Skeletal muscle satellite cell (primary cell): Measurements from ENCODE around the gene ALDH1B1. TPM values are rescaled to one million over a fixed set of nuclear protein-coding genes. Genes with fewer than 3 reads are reported as not detected.

Experiments used
- H3K27me3 ChIP-seq: 2 replicates; pipeline ENCODE4 v1.7.0; 2013; ENCODE audit warnings: low read length; ENCODE audit not compliant: control insufficient read depth, insufficient read depth
- H3K36me3 ChIP-seq: 2 replicates; pipeline ENCODE4 v1.7.0; 2013; ENCODE audit warnings: mild to moderate bottlenecking, control low read depth, low read length; ENCODE audit not compliant: insufficient read depth
- H3K4me1 ChIP-seq: 2 replicates; pipeline ENCODE4 v1.7.0; 2013; ENCODE audit warnings: low read length; ENCODE audit not compliant: control insufficient read depth, insufficient read depth
- H3K4me2 ChIP-seq: 2 replicates; pipeline ENCODE4 v1.7.0; 2013; ENCODE audit warnings: mild to moderate bottlenecking, low read length
- H3K4me3 ChIP-seq: 2 replicates; pipeline ENCODE4 v1.7.0; 2013; ENCODE audit warnings: low read length
- H3K9ac ChIP-seq: 2 replicates; pipeline ENCODE4 v1.7.0; 2013; ENCODE audit warnings: mild to moderate bottlenecking, low read depth, low read length, moderate library complexity
- H3K9me3 ChIP-seq: replicated peaks from 2 replicates; pipeline ENCODE4 v1.7.0; 2013; ENCODE audit warnings: mild to moderate bottlenecking, control low read depth, low read length
- total RNA-seq: library from RNA; depleted of rRNA; stranded (reverse); fragments of >200 nt; gene quantifications from 2 replicates; pipeline ENCODE4 v1.2.3, GENCODE V29; 2012; rRNA removed

ALDH1B1 gene
- total RNA-seq = 38.8 and 40.6 TPM in 2 replicates

DNA sequence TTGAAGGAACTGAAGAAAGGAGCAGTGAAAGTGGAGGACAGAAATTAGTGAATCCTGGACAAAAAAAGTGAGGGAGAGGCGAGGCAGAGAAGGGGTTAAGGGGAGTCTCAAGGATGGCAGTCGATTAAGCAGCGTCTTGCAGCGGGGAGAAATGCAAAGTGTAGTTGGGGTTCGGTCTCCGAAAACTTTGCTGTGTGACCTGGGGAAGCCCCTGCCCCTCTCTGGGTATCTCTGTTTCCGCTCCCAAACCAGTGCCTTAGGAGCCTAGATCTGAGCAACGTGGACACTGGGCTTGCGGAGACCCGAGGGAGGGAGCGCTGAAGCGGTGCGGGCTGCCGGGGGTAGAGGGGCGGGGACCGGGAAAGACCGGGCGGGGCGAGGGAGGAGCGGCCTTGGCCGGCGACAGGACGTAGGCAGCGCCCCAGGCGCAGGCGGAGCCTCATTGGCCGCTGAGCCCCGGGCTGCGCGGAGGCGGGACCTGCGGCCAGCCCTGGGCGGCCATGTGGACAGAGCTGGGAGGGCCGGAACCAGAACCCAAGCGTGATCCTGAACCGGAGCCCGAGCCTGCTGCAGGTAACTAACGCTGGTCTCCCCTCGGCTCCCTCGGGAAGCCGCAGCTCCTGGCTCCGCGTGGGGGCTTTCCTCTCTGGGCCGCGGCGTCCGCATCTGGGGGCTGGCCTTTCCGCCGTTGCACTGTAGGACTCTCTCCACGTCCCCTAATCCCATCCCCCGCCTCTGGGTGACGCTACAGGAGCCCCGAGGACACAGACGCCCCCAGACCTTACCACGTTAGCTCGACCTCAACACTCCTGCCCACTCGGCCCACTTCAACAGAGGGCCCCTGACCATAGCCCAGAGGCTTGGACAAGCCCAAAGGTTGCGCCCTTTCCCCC is at the start of gene ALDH1B1:
ALDH1B1 (plus strand) TSS at position 468 of the 893 bp plus-strand sequence. CDS start 3,047 bp downstream, outside the sequence.
- peak within 1 kb of the TSS; percentile 88 for H3K4me2 ChIP-seq
- H3K9me3 ChIP-seq = no peaks in the 10 kb centered on the region
- peak within 1 kb of the TSS; percentile 91 for H3K4me3 ChIP-seq
- H3K27me3 ChIP-seq = no peaks in the 10 kb centered on the region
- peak within 1 kb of the TSS; percentile 84 for H3K9ac ChIP-seq
- H3K4me1 ChIP-seq = peaks cover 26% of the 10 kb centered on the region
- H3K36me3 ChIP-seq = peaks cover 18% of the 10 kb centered on the region

- H3K9ac ChIP-seq = no peak overlapping the region
- no peak overlapping the region for H3K4me3 ChIP-seq
- H3K9me3 ChIP-seq = no peaks in the 10 kb centered on the region
- no peak overlapping the region for H3K4me2 ChIP-seq
- peaks cover 61% of the 10 kb centered on the region for H3K27me3 ChIP-seq
- peaks cover 4% of the 10 kb centered on the region for H3K4me1 ChIP-seq
- H3K36me3 ChIP-seq = no peaks in the 10 kb centered on the region
These were observed 49.5 kb upstream of the ALDH1B1 start for GRCh38 chr9:38343037-38343436.

GRCh38 chr9:38343552-38343951 is 49.0 kb upstream of the ALDH1B1 start:
- H3K4me1 ChIP-seq = peaks cover 4% of the 10 kb centered on the region
- H3K36me3 ChIP-seq = no peaks in the 10 kb centered on the region
- H3K9me3 ChIP-seq = no peaks in the 10 kb centered on the region
- H3K27me3 ChIP-seq = peaks cover 58% of the 10 kb centered on the region
- H3K4me3 ChIP-seq = no peak overlapping the region
- no peak overlapping the region for H3K4me2 ChIP-seq
- no peak overlapping the region for H3K9ac ChIP-seq

GRCh38 chr9:38344566-38345324 is 47.8 kb upstream of the ALDH1B1 start:
- no peak overlapping the region for H3K9ac ChIP-seq
- no peak overlapping the region for H3K4me2 ChIP-seq
- no peaks in the 10 kb centered on the region for H3K36me3 ChIP-seq
- H3K4me1 ChIP-seq = no peaks in the 10 kb centered on the region
- peaks cover 64% of the 10 kb centered on the region for H3K27me3 ChIP-seq
- no peak overlapping the region for H3K4me3 ChIP-seq
- no peaks in the 10 kb centered on the region for H3K9me3 ChIP-seq

DNA sequence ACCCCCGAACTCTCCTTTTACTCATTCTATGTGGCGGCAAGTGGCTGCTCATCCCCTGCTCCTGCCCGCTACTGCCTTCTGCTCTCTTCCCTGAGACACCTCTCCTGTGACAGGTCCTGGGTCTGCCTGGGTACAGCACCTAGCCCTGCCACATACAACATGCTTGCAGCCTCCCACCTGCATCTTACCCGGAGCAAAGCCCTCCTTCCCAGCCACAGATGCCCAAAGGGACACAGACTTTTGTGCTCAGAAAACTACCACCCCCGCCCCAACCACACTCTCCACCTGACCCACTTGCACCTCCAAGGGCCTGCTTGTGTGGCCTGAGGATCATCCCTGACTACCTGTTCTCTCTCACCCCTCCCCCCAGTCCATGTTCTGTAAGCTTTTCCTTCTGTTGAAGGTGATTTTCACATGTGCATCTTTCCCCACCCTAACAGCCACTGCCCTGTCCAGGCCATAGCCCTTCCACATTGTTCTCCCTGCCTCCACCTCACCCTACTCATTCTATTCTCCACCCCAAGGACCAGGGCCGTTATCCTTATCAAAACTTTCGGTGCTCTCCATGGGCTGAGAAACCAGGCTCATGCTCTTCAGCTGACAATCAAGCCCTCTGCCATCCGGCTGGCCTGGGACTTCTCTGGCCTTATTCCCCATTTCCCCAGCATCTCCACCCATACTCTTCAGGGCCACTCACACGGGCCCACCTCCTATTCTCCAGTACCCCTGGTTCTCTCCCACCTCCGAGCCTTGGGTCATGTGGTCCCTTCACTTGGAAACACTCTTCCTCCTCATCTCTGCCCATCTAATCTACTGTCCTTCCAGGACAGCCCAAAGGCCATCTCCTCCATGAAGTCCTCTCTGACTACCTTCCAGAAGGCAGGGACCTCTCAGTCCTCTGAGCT is 46.4 kb upstream of the ALDH1B1 start:
- Histone ChIP-seq H3K9me3 (no peaks in the 10 kb centered on the region), H3K4me3 (no peak overlapping the region), H3K36me3 (no peaks in the 10 kb centered on the region), H3K27me3 (peaks cover 65% of the 10 kb centered on the region), H3K9ac (no peak overlapping the region), H3K4me1 (no peaks in the 10 kb centered on the region), H3K4me2 (no peak overlapping the region)

DNA sequence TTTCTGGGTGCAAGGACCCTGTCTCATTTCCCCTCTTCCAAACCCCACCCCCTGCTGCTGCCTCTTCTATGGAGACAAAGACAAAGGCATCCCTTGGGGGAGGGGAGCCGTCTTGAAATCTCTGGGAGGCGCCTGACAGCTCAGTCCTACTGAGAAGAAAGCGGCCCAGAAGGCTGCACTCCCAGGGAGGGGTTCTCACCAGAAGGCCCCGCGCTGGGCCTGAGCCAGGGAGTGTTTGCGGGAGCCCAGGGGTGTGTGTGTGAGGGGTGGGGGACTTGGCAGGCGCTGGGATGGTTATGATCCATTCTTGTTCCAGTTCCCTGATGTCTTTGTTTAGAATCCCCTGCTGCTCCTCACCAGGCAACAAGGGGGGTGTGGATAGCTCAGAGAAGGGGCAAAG is 45.7 kb upstream of the ALDH1B1 start:
- Histone ChIP-seq H3K36me3 (no peaks in the 10 kb centered on the region), H3K9ac (no peak overlapping the region), H3K27me3 (peaks cover 62% of the 10 kb centered on the region), H3K4me3 (no peak overlapping the region), H3K9me3 (no peaks in the 10 kb centered on the region), H3K4me2 (no peak overlapping the region), H3K4me1 (no peaks in the 10 kb centered on the region)

DNA sequence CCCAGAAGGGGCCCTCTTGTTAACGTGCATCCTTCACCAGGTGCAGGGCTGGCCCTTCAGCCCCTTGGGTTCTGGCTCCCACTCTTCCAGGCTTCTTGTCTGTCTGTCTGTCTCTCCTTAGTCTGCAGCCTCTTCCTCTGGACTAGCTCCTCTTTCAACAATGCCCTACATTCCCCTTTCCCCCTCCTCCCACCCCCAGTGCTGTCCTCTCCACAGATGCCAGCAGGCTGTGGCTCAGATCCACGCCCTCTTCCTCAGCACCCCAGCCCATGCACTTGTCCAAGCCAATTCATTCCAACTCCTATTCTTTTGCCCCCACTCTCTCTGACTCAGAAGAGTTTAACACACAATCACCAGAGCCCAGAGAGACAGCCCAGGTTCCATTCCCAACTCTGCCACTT is 45.2 kb upstream of the ALDH1B1 start:
- H3K4me1 ChIP-seq = no peaks in the 10 kb centered on the region
- H3K36me3 ChIP-seq = no peaks in the 10 kb centered on the region
- no peaks in the 10 kb centered on the region for H3K9me3 ChIP-seq
- H3K4me3 ChIP-seq = no peak overlapping the region
- no peak overlapping the region for H3K4me2 ChIP-seq
- H3K9ac ChIP-seq = no peak overlapping the region
- H3K27me3 ChIP-seq = peaks cover 61% of the 10 kb centered on the region

DNA sequence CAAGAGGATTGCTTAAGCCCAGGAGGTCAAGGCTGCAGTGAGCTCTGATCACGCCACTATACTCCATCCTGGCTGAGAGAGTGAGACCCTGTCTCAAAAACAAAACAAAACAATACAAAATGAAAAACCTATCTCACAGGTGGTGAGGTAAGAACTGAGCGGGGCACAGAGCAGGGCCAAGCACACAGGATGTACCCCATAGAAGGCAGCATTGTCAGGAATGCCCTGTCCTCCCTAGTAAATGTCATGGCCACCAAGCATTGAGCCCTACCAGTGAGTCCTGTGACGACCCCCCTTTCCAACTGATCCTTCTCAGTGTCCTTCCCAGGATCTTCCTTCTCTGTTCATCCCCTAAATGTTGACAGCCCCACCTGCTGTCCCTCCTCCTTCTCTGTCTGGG is 44.6 kb upstream of the ALDH1B1 start:
- Histone ChIP-seq H3K36me3 (no peaks in the 10 kb centered on the region), H3K4me2 (no peak overlapping the region), H3K4me3 (no peak overlapping the region), H3K4me1 (no peaks in the 10 kb centered on the region), H3K9ac (no peak overlapping the region), H3K27me3 (peaks cover 68% of the 10 kb centered on the region), H3K9me3 (no peaks in the 10 kb centered on the region)

DNA sequence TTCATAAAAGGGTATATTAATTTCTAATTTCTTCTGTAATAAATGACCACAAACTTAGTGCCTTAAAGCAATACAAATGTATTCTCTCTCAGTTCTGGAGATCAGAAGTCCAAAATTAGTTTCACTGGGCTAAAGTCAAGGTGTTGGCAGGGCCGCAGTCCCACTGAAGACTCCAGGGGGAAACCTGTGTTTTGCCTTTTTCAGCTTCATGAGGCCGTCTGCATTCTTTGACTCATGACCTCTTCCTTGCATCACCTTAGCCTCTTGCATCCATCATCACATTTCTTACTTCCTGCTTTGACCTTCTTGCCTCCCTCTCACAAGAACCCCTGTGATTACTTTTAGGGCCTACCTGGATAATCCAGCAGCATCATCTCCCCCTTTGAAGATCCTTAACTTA is 42.0 kb upstream of the ALDH1B1 start:
- peaks cover 55% of the 10 kb centered on the region for H3K27me3 ChIP-seq
- no peaks in the 10 kb centered on the region for H3K4me1 ChIP-seq
- no peak overlapping the region for H3K9ac ChIP-seq
- no peak overlapping the region for H3K4me3 ChIP-seq
- H3K36me3 ChIP-seq = no peaks in the 10 kb centered on the region
- no peaks in the 10 kb centered on the region for H3K9me3 ChIP-seq
- no peak overlapping the region for H3K4me2 ChIP-seq

- Histone ChIP-seq H3K36me3 (no peaks in the 10 kb centered on the region), H3K27me3 (peaks cover 44% of the 10 kb centered on the region), H3K4me1 (no peaks in the 10 kb centered on the region), H3K9me3 (no peaks in the 10 kb centered on the region), H3K4me2 (no peak overlapping the region), H3K4me3 (no peak overlapping the region), H3K9ac (no peak overlapping the region)
These were observed 39.8 kb upstream of the ALDH1B1 start for GRCh38 chr9:38352530-38353328.
